PFSK-1 (cell line): Measurements from ENCODE around the gene TMEM178A.

Experiments used
- POLR2AphosphoS5 ChIP-seq: IDR thresholded peaks from 2 replicates; pipeline ENCODE4 v1.6.1; 2012; ENCODE audit warnings: low read depth, mild to moderate bottlenecking, control low read depth, low read length, moderate library complexity
- SIN3A ChIP-seq: IDR thresholded peaks from 2 replicates; pipeline ENCODE4 v1.6.1; 2012; ENCODE audit warnings: mild to moderate bottlenecking, low read length, moderate library complexity, borderline replicate concordance; ENCODE audit not compliant: insufficient read depth

DNA sequence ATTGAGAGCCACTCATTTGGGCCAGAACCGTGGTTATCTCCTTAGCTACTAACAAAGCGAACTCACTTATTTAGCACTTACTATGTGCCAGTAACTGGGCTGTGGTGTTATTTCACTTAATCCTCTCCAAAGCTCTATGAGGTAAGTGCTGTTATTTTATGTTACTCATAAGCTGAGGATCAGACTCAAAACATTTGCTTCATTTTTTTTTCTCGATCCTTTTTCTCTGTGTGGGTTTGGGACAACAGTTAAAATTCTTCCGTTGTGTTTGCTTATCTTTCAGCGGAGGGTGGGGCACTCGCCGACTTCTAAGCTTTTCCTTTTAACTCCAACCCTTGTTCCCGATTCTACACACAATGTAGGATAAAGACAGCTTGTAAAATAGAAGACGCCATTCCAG is 52.8 kb downstream of the TMEM178A start:
- TF ChIP-seq POLR2AphosphoS5: no peak
- no peak for TF ChIP-seq SIN3A
